GM11168 (cell line): ENCODE results near the gene CDK11B.

ENCODE experiments used
- in situ Hi-C: fragments of 300-500 bp; cut with MboI; formaldehyde crosslinking; loops from one replicate; pipeline ENCODE4 v1.12.0; 2022; ENCODE audit warnings: low sequenced_read_pairs; ENCODE audit not compliant: unreplicated experiment

The CDK11B gene

DNA sequence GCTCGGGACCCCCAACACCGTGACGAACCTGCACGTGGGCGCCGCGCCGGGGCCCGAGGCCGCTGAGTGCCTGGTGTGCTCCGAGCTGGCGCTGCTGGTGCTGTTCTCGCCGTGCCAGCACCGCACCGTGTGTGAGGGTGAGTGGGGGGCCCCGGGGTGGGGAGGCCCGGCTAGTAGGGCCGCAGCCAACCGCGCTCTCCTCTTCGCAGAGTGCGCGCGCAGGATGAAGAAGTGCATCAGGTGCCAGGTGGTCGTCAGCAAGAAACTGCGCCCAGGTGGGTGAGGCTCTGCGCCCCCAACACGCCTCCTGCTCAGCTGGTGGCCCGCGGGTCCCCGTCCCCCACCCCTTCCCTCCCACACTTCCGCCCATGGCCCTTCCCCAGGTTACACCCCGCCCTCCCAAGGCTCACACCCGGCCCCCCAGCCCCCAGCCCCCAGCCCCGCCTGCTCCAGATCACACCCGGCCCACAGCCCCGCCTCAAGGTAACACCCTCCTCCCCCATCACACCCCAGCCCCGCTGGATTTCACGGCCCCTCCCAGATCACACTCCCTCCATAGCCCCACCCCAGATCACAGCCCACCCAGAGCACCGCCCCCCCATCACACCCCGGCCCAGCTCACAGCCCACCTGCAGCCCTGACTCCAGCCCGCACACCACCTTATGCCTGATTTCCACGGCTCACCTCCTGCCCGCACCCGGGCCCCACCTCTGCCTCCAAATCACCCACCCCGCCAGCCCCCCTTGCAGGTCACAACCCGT lies 29.2 kb downstream of the CDK11B start:
- in situ Hi-C loops: no loop called here

DNA sequence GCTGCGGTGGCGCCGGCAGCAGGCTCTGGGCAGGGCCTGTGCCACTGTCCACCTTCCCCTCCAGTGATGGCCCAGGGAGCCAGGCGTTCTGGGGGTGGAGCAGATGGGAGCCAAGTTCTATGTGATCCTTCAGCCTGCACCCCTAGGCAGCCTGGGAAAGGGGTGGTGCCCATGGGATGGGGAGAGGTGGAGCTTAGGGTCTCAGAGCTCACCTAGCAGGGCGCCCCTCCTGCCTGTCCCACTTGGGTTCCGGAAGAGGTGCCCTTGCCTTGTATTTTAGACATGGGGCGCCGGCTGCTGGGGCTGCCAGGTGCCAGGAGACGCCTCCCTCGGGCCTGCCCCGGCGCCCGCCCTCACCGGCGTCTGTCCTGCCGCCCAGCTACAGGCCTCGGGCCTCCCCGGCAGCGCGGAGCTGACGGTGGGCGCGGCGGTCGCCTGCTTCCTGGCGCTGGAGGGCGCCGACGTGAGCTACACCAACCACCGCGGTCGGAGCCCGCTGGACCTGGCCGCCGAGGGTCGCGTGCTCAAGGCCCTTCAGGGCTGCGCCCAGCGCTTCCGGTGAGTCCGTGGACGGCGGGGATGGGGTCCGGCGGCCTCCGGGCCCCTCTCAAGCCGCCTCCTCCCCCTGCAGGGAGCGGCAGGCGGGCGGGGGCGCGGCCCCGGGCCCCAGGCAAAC lies 29.9 kb downstream of the CDK11B start:
- in situ Hi-C loops: no loop called here

DNA sequence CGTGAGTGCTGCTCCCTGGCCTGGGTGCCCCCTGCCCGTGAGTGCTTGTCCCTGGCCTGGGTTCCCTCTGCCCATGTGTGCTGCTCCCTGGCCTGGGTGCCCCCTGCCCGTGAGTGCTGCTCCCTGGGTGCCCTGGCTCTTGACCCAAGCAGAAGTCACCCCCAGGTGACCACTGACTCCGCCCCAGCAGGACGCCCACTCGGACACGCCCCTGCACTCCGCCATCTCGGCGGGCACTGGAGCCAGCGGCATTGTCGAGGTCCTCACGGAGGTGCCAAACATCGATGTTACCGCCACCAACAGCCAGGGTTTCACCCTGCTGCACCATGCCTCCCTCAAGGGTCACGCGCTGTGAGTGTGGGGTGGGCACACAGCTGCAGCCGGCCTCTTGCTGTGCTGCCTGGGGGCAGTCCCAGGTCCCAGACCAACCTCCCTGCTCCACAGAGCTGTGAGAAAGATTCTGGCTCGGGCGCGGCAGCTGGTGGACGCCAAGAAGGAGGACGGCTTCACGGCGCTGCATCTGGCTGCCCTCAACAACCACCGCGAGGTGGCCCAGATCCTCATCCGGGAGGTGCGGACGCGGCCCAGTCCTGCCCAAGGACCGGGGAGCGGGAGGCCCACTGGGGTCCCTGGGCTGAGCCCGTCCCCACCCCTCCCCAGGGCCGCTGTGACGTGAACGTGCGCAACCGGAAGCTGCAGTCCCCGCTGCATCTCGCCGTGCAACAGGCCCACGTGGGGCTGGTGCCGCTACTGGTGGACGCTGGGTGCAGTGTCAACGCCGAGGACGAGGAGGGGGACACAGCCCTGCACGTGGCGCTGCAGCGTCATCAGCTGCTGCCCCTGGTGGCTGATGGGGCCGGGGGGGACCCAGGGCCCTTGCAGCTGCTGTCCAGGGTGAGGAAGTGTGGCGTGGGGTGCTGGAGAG lies 30.7 kb downstream of the CDK11B start:
- in situ Hi-C loops: no loop called here

DNA sequence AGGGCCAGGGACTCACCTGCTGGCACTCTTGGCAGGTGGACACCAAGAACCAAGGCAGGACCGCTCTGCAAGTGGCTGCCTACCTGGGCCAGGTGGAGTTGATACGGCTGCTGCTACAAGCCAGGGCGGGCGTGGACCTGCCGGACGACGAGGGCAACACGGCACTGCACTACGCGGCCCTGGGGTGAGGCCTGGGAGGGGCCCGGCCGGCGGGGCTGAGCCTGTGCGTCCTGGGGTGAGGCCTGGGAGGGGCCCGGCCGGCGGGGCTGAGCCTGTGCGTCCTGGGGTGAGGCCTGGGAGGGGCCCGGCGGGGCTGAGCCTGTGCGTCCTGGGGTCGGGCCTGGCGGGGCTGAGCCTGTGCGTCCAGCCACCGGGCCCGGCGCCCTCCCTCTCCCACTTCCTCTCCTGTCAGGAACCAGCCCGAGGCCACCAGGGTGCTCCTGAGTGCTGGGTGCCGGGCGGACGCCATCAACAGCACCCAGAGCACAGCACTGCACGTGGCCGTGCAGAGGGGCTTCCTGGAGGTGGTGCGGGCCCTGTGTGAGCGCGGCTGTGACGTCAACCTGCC lies 31.5 kb downstream of the CDK11B start:
- in situ Hi-C loops: no loop called here

DNA sequence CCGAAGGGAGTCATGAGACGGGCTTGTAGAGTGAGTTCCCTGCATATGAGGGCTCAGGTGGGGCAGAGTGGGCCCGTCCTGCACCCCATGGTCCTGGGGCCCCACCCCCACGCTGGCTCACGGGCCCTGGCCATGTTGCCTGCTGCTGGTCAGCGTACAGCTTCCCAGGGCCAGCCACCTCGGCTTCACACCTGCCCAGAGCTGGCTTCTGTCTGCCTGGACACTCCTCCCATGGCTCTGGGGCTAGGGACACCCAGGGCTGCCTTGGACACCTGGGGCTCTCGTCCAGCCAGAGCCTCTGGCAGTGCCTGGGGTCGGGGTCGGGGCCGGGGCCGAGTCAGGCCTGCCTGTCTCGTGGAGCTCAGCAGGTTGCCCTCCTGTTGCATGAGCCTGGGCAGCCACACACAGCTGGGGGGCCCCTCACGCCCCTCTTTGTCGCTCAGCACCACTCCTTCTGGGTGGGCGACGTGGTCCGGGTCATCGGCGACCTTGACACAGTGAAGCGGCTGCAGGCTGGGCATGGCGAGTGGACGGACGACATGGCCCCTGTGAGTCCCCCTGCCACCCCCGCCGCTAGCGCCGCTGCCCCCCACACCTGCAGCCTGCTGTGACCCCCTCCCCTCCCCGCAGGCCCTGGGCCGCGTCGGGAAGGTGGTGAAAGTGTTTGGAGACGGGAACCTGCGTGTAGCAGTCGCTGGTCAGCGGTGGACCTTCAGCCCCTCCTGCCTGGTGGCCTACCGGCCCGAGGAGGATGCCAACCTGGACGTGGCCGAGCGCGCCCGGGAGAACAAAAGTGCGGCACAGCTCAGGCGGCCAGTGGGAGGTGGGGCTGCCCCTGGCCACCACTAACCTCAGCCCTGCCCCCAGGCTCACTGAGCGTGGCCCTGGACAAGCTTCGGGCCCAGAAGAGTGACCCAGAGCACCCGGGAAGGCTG lies 32.3 kb downstream of the CDK11B start:
- in situ Hi-C loops: no loop called here

DNA sequence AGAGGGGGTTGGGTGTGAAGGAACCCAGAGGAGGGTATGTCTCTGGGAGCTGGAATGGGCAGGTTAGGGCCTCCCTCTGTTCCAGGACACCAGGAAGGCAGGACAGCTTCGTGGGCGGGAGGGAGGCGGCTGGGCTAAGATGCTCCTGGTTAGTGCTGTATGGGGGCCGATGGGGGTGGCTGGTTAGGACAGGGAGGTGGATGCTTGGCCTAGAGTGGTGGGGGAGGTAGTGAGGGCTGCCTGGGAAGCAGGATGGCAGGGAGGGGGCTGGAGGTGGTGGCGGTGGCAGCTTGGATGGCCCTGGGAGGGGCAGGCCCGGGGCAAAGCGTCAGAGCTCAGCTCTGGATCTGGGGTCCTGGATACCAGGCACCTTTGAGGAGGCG lies 33.0 kb downstream of the CDK11B start:
- in situ Hi-C loops: no loop called here

DNA sequence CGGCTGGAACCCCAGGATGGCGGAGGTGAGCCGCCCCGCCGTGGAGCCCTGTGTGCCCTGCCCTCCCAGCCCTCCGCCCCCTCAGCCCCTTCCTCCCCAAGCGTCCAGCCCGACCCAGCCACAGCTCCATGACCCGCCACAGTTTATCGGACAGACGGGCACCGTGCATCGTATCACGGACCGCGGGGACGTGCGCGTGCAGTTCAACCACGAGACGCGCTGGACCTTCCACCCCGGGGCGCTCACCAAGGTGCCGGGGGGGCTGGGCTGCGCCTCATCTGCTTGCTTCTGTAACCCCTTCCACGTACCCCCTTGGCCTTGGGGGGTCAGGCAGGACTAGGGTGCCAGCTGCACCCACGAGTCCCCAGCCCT lies 33.4 kb downstream of the CDK11B start:
- in situ Hi-C loops: no loop called here

DNA sequence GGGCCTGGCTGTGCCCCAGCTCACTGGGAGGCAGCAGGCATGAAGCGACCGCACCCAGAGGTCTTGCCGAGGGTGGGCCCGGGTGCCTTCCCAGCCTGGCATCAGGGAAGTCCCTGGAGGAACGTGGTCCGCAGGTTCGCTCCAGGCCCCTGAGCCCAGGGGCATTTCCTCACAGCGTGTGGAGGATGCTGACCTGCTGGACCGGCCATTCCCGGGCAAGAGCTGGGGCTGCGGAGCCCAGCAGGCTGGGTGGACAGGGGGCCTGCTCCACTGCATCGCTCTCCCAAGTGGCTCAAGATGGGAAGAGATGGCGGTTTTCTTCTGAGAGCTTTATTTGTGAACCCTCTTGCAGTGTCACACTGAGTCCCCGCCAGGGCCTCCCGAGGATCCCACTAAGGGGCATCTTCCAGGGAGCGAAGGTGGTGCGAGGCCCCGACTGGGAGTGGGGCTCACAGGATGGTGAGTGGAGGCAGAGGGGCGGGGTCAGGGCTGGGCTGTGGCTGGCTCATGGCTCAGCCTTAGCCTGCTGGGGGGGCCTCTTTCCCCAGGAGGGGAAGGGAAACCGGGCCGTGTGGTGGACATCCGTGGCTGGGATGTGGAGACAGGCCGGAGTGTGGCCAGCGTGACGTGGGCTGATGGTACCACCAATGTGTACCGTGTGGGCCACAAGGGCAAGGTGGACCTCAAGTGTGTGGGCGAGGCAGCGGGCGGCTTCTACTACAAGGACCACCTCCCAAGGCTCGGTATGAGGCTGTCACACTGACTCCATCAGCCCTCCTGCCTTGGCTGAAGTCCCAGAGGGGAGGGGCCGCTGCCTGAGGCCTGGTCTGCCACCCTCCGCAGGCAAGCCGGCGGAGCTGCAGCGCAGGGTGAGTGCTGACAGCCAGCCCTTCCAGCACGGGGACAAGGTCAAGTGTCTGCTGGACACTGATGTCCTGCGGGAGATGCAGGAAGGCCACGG lies 34.1 kb downstream of the CDK11B start:
- in situ Hi-C loops: no loop called here

DNA sequence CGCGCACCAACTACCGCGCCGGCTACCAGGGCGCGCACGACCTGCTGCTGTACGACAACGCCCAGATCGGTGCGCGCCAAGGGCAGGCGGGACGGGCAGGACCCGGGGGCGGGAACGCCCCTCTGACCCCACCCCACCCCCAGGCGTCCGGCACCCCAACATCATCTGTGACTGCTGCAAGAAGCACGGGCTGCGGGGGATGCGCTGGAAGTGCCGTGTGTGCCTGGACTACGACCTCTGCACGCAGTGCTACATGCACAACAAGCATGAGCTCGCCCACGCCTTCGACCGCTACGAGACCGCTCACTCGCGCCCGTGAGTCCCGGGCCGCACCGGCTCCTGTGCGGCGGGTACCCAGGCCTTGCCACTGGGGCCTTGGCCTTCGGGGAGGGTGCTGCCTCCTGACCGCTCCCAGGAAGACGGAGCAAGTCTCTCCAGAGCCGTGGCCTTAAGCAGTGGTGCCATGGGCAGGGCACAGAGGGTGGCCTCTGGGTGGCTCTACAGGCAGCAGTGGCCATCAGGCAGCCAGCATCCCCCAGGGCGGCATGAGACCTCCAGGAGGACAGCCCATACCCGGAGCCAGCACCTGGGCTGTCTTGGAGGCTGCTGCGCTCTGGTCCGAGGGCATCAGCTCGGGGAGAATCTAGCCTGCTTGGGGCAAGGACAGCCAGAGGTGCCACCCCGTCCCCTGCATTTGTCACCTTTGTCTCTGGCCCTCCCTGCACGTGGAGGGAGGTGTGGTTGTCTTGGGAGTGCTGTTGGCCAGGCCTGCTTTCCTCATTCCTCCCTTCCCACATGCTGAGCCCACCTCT lies 35.0 kb downstream of the CDK11B start:
- in situ Hi-C loops: no loop called here

DNA sequence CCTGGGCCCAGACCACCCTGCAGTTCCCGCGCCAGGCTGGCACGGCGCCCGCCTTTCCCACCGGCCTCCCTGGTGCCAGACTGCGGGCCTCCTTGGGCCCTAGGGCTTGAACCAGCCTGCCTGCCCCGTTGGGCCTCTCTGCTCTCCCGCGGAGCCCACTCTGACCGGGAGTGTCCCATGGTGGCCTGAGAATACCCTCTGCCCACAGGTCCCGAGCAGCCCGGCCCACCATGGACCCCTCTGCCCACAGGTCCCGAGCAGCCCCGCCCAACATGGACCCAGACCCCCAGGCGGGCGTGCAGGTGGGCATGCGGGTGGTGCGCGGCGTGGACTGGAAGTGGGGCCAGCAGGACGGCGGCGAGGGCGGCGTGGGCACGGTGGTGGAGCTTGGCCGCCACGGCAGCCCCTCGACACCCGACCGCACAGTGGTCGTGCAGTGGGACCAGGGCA lies 35.6 kb downstream of the CDK11B start:
- in situ Hi-C loops: no loop called here

DNA sequence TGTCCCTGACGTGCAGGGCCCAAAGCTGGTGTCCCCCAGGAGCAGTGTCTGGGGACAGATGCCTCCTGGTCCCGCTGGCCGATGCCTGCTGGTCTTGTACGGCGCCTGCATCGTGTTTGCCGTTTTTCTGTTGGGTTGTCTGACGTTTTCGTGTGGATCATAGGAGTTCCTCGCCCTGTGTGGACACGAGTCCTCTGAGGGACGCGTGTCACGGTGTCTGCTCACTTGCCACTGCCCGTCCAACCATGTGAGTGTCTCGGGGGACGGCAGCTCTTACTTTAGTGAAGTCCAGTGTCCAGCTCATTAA lies 36.1 kb downstream of the CDK11B start:
- in situ Hi-C loops: no loop called here

DNA sequence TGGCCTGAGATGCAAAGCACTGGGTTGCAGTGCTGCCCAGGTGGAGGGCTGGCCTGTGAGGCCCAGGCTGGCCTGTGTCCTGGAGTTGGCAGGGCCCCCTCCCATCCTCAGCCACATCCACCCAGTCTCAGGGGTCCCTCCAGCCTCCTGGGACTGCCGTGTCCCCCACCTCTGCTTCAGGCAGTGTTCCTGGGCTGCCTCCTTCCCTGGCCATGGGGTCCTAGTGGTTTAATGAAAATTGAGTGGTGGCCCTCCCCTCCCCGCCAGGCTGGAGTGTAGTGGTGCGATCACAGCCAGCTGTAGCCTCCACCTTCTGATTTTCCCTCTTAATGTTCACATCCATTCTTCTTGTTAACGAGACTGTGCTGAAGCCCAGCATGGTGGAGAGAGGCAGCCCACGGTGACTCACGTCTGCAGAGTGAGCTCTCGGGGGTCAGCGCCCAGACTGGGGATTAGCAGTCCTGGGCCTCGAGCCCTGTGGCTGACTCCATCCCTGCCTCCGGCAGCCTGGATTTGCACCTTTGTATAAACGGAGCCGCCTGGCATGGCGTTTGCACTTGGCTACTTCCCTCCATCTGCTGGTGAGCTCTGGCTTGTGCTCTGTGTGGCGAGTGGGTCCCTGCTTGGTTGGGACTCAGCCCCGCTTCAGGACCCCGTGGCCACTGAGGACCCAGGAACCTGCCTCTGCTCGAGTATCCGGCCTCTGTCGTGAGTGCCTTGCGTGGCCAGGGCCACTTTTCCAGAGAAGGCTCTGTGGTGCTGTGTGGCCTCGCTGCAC lies 36.6 kb downstream of the CDK11B start:
- in situ Hi-C loops: no loop called here

DNA sequence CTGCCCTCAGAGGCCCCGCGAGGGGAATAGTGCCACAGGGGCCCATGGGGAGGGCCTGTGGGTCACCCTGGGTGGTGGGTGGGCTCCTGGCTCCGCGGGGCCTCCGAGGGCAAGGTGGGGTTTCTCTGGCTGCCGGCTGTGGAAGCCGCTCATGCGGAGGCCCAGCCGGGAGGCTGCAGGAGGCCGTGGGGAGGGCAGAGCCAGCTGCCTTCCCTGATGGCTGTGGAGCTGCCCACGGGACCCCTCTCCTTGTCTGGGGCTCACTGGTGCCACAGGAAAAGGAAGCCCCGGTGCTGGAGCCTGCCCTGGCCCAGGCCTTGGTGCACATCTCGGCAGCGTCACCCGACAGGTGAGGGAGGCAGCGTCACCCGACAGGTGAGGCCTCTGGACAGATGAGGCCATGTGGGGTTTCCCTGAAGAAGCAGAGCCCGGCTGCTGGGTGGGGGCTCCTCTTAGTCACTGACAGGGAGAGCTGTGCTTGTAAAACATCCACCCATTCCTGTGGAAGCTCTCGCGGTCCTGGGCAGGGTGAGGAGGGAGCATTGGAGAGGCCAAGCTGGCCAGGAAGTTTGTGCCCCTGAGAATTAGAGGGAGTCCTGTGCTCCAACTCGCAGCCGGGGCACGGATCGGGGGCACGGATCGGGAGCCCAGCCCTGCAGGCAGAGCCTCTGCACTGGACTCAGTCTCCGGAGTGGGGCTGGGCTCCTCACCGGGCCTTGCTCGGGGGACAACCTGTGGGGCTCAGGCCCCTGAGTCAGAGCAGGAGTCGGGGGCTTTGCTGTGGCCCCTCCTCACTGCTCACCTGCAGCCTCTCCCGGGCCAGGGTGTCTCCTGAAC lies 37.4 kb downstream of the CDK11B start:
- in situ Hi-C loops: no loop called here

DNA sequence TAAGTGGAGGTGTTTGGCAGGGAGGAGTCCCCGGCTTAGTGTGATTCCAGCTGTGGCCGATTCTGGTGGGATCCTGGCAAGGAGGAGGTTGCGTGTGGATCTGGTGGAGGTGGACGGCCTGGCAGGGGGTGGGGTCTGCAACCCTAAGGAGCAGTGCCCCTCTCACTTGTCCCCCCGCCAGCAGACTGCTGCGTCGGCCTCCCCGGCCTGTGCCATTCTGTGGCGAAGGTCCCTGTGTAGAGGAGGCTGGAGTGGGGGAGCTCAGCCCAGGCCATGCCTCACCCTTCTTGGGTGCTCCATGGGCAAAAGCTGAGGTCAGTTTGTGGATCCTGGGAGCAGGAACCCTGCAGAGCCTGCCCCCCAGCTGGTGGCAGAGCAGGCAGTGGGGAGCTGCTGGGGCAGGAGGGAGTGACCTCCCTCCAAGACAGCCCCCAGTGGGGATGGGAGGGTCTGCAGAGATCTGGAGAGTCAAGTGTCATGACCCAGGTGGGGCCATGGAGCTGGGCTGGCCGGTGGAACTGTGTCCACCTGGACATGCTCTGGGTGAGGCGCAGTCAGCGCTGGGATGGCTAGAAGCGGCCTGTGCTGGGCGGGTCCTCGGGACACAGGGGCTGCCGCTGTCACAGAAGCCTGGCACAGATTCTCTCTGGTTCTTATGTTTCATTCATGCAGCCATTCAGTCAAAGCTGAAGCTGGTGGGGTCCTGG lies 38.2 kb downstream of the CDK11B start:
- in situ Hi-C loops: no loop called here

DNA sequence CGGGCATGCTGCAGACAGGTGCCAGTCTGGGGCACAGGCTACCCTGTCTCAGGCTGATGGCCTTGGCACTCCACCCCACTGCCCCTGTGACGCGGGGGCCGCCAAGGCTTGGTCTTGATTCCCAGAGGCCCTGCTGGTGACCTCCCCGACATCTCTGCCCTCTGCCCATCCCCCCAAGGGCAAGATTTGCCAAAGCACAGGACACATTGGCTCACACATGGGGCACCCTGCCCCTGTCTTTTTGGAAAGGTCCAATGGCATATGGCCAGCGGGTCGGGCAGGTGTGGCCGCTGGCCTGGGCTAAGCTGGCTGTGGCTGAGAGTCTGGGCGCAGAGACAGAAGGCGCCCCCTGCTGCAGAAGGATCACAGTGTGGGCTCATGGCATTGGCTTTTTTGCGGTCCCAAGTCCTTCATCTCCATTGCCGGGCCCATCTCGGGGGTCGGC lies 38.9 kb downstream of the CDK11B start:
- in situ Hi-C loops: no loop called here
